H1 (cell line): ENCODE results near the gene ANKFN1. TPM values are rescaled to one million over a fixed set of nuclear protein-coding genes. Genes with fewer than 3 reads are reported as not detected.

Experiments used
- CTCF ChIA-PET: fragments of 300-600 bp; sonication (Branson Sonifier 250); formaldehyde crosslinking; loops from one replicate; lab custom pipeline; 2021; ENCODE audit not compliant: partially characterized antibody; lab: Charles Lee
- POLR2A ChIA-PET: fragments of 300-600 bp; sonication (Branson Sonifier 250); formaldehyde crosslinking; loops from one replicate; lab custom pipeline; 2021; ENCODE audit warnings: inconsistent platforms; ENCODE audit not compliant: partially characterized antibody; lab: Charles Lee
- DNase-seq, 2 experiments: peaks; one replicate each; pipeline versions ENCODE4 v3.0.0 to v3.0.0-alpha.2; 2010 to 2022; ENCODE audit warnings: low spot score in 2 of 2, low read depth in 1 of 2, mixed read lengths in 1 of 2
- FAIRE-seq: peaks from 2 replicates; lab custom pipeline; 2011; peaks lifted over from hg19 to GRCh38; lab: Jason Lieb, UNC
- H2AFZ ChIP-seq: 2 replicates; pipeline ENCODE4 v1.8.1; 2012; ENCODE audit warnings: low read length, inconsistent platforms
- H2AK5ac ChIP-seq: 2 replicates; pipeline ENCODE4 v1.6.1; 2013; ENCODE audit warnings: low read depth, low read length
- H2BK120ac ChIP-seq: replicated peaks from 2 replicates; pipeline ENCODE3; 2013; ENCODE audit warnings: low read depth, low read length, inconsistent platforms
- H2BK12ac ChIP-seq: 2 replicates; pipeline ENCODE4 v1.6.1; 2013; ENCODE audit warnings: low read depth, low read length
- H2BK15ac ChIP-seq: 2 replicates; pipeline ENCODE4 v1.6.1; 2013; ENCODE audit warnings: low read length
- H2BK20ac ChIP-seq: 2 replicates; pipeline ENCODE4 v1.6.1; 2013; ENCODE audit warnings: low read length
- H2BK5ac ChIP-seq: 2 replicates; pipeline ENCODE4 v1.6.1; 2013; ENCODE audit warnings: low read depth, low read length
- H3K14ac ChIP-seq: 2 replicates; pipeline ENCODE4 v1.6.1; 2013; ENCODE audit warnings: inconsistent platforms; ENCODE audit not compliant: insufficient read length
- H3K18ac ChIP-seq: 2 replicates; pipeline ENCODE4 v1.6.1; 2013; ENCODE audit warnings: low read length; ENCODE audit errors: extremely low read depth
- H3K23ac ChIP-seq: 2 replicates; pipeline ENCODE4 v1.6.1; 2013; ENCODE audit warnings: inconsistent platforms; ENCODE audit not compliant: insufficient read length
- H3K23me2 ChIP-seq: 2 replicates; pipeline ENCODE4 v1.6.1; 2013; ENCODE audit warnings: low read depth, low read length
- H3K27ac ChIP-seq: 2 replicates; pipeline ENCODE4 v1.6.1; 2011; ENCODE audit warnings: low read depth, low read length, inconsistent platforms
- H3K27me3 ChIP-seq, 4 experiments: replicated peaks in 1 of 4; 1 replicate in 1 of 4; 2 replicates in 3 of 4; pipeline versions ENCODE4 v1.6.1 to v1.8.1; 2011 to 2013; ENCODE audit warnings: low read length in 3 of 4, mild to moderate bottlenecking in 3 of 4, inconsistent platforms in 2 of 4, mixed read lengths in 2 of 4, moderate library complexity in 1 of 4; ENCODE audit not compliant: control insufficient read depth in 3 of 4, insufficient read depth in 3 of 4; ENCODE audit errors: extremely low read depth in 1 of 4
- H3K36me3 ChIP-seq, 4 experiments: 2 replicates each; pipeline versions ENCODE4 v1.6.1 to v1.8.1; 2011 to 2013; ENCODE audit warnings: mild to moderate bottlenecking in 4 of 4, low read length in 3 of 4, moderate library complexity in 2 of 4, control low read depth in 1 of 4, inconsistent platforms in 1 of 4; ENCODE audit not compliant: insufficient read depth in 4 of 4, control insufficient read depth in 2 of 4
- H3K4ac ChIP-seq: replicated peaks from 2 replicates; pipeline ENCODE3; 2013; ENCODE audit warnings: low read length, low read depth, mixed read lengths, inconsistent platforms; ENCODE audit not compliant: insufficient read length
- H3K4me1 ChIP-seq, 4 experiments: replicated peaks in 1 of 4; 1 replicate in 1 of 4; 2 replicates in 3 of 4; pipeline versions ENCODE4 v1.6.1 to v1.8.1; 2011 to 2013; ENCODE audit warnings: low read length in 3 of 4, inconsistent platforms in 2 of 4, mixed read lengths in 1 of 4; ENCODE audit not compliant: insufficient read depth in 4 of 4, control insufficient read depth in 3 of 4
- H3K4me2 ChIP-seq, 2 experiments: 2 replicates each; pipeline versions ENCODE4 v1.6.1 to v1.8.1; 2011 to 2013; ENCODE audit warnings: low read depth in 2 of 2, low read length in 2 of 2, control low read depth in 1 of 2, inconsistent platforms in 1 of 2, mild to moderate bottlenecking in 1 of 2; ENCODE audit not compliant: insufficient read depth in 1 of 2
- H3K4me3 ChIP-seq, 4 experiments: fragments of 200-600, 300-600 bp in 1 of 4; sonication (generic), shearing (Covaris generic), sonication (Bioruptor Twin) in 1 of 4; 2 replicates each; pipeline versions ENCODE4 v1.5.1 to v1.8.1; 2011 to 2016; ENCODE audit warnings: low read length in 4 of 4, low read depth in 3 of 4, control low read depth in 2 of 4, inconsistent platforms in 2 of 4, mild to moderate bottlenecking in 2 of 4, mixed read lengths in 1 of 4, moderate library complexity in 1 of 4; ENCODE audit not compliant: insufficient read depth in 2 of 4; ENCODE audit errors: extremely low read depth in 1 of 4
- H3K56ac ChIP-seq: replicated peaks from 2 replicates; pipeline ENCODE3; 2013; ENCODE audit warnings: low read depth, mild to moderate bottlenecking, mixed read lengths, low read length, inconsistent platforms; ENCODE audit not compliant: insufficient read length
- H3K79me1 ChIP-seq: 2 replicates; pipeline ENCODE4 v1.6.1; 2013; ENCODE audit warnings: low read depth, low read length, control low read depth
- H3K79me2 ChIP-seq, 2 experiments: 2 replicates each; pipeline versions ENCODE4 v1.6.1 to v1.8.1; 2012 to 2013; ENCODE audit warnings: low read length in 2 of 2, mild to moderate bottlenecking in 2 of 2, inconsistent platforms in 1 of 2; ENCODE audit not compliant: insufficient read depth in 2 of 2, control insufficient read depth in 1 of 2
- H3K9ac ChIP-seq, 4 experiments: replicated peaks in 1 of 4; 1 replicate in 1 of 4; 2 replicates in 3 of 4; pipeline versions ENCODE4 v1.6.1 to v1.8.1; 2011 to 2013; ENCODE audit warnings: low read depth in 3 of 4, low read length in 3 of 4, control low read depth in 2 of 4, mild to moderate bottlenecking in 2 of 4, moderate library complexity in 2 of 4, inconsistent platforms in 1 of 4; ENCODE audit errors: extremely low read depth in 1 of 4
- H3K9me3 ChIP-seq, 2 experiments: 2 replicates each; pipeline versions ENCODE4 v1.6.1 to v1.8.1; 2012 to 2013; ENCODE audit warnings: mild to moderate bottlenecking in 2 of 2, moderate library complexity in 2 of 2, control low read depth in 1 of 2, inconsistent platforms in 1 of 2, low read depth in 1 of 2, low read length in 1 of 2, mixed read lengths in 1 of 2; ENCODE audit not compliant: insufficient read depth in 2 of 2
- H4K20me1 ChIP-seq, 2 experiments: replicated peaks in 1 of 2; 2 replicates each; pipeline versions ENCODE3 to v1.8.1; 2011 to 2013; ENCODE audit warnings: inconsistent platforms in 2 of 2, low read length in 2 of 2, mild to moderate bottlenecking in 1 of 2; ENCODE audit not compliant: insufficient read depth in 2 of 2, control insufficient read depth in 1 of 2
- H4K5ac ChIP-seq: 2 replicates; pipeline ENCODE4 v1.6.1; 2013; ENCODE audit warnings: low read length, low read depth, mixed read lengths, inconsistent platforms; ENCODE audit not compliant: insufficient read length
- H4K8ac ChIP-seq: 2 replicates; pipeline ENCODE4 v1.8.0; 2013; ENCODE audit warnings: mild to moderate bottlenecking, moderate library complexity, low read length, inconsistent platforms; ENCODE audit not compliant: insufficient read depth; ENCODE audit errors: extremely low read depth
- H4K91ac ChIP-seq: replicated peaks from 2 replicates; pipeline ENCODE3; 2013; ENCODE audit warnings: low read length, mixed read lengths, inconsistent platforms; ENCODE audit not compliant: insufficient read length
- RFX5 ChIP-seq: IDR thresholded peaks from 2 replicates; pipeline ENCODE4 v1.6.1; 2011; ENCODE audit warnings: low read depth, low read length, improper control_type of control experiment, borderline replicate concordance
- YY1 ChIP-seq: IDR thresholded peaks from 2 replicates; pipeline ENCODE4 v1.6.1; 2011; ENCODE audit warnings: low read depth, mild to moderate bottlenecking, low read length
- WGBS, 2 experiments: shearing (Covaris generic) in 1 of 2; methylation state at CpG; one replicate each; pipeline versions ENCODE4 v1.1.6 to v1.1.7; 2013 to 2015; ENCODE audit warnings: low lambda C conversion rate in 2 of 2, mixed read lengths in 2 of 2, inconsistent platforms in 1 of 2, low coverage in 1 of 2, missing lambda C conversion rate in 1 of 2; ENCODE audit not compliant: insufficient replicate concordance in 2 of 2, insufficient coverage in 1 of 2, insufficient read length in 1 of 2; ENCODE audit errors: extremely low coverage in 1 of 2, missing lambda C conversion rate in 1 of 2; 5-methylcytosine and 5-hydroxymethylcytosine counted together
- polyA plus RNA-seq, 7 experiments: library from polyadenylated mRNA; depleted of rRNA in 3 of 7; stranded (reverse) in 5 of 7; unstranded in 2 of 7; fragments of >200 nt in 5 of 7; fragments of 200-250 nt in 2 of 7; gene quantifications; 1 replicate in 5 of 7; 2 replicates in 1 of 7; 4 replicates in 1 of 7; pipeline versions ENCODE4 v1.2.1 to v1.2.3, GENCODE V29; 2011 to 2013; ENCODE audit warnings: missing spikeins in 2 of 7, mixed read lengths in 2 of 7
- total RNA-seq: library from RNA; stranded (reverse); fragmentation: NEBNext Ultra II Directional; extraction: Animal tissue kit (Norgen Biotek cat#: 25700); gene quantifications from 2 replicates; pipeline ENCODE4 v1.2.1, GENCODE V29; 2021
- TF ChIP-seq, protein P1 (sequence below): IDR thresholded peaks from 2 replicates; pipeline ENCODE4 v1.6.1; 2012; ENCODE audit warnings: inconsistent platforms

The ANKFN1 gene
- total and polyA plus RNA-seq, 2 of the 8 experiments (the other 6 are each of a cell fraction or from before 2014, with no cell fraction given): not detected

DNA sequence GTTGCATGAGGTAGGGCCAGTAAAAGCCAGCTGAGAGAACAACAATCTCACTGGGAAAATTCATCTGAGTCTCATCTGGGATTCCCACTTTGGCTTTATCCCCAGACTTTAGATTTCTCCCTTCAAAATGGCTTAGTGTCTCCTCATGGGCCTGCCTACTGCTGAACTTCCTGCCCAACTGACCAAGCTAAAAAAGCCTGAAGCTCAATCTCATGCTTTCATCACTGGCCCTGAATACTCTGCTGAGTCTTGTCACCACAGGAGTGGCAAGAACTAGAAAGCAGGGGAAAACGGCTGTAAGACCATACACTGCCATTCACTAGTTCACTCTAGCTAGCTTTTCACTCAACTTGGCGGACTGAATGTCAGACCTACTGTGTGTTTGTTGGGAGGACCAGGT lies 343.9 kb downstream of the ANKFN1 start:
- Histone ChIP-seq H3K79me1 (no peaks in the 10 kb centered on the region), H3K27me3 (no peaks in the 10 kb centered on the region), H2BK20ac (no peak overlapping the region), H2AFZ (no peak overlapping the region), H3K9me3 (no peaks in the 10 kb centered on the region), H4K20me1 (no peaks in the 10 kb centered on the region), H2BK120ac (no peak overlapping the region), H4K8ac (no peak overlapping the region), H3K4me3 (no peak overlapping the region), H2BK12ac (no peak overlapping the region), H2AK5ac (no peak overlapping the region), H3K36me3 (no peaks in the 10 kb centered on the region), H4K91ac (no peak overlapping the region), H3K79me2 (no peaks in the 10 kb centered on the region), H4K5ac (no peak overlapping the region), H3K4me1 (no peaks in the 10 kb centered on the region), H3K23ac (no peak overlapping the region), H3K4ac (no peak overlapping the region), H3K14ac (no peak overlapping the region), H2BK5ac (no peak overlapping the region), H3K27ac (no peak overlapping the region), H3K18ac (no peak overlapping the region), H3K4me2 (no peak overlapping the region), H3K9ac (no peak overlapping the region), H3K23me2 (no peaks in the 10 kb centered on the region), H2BK15ac (no peak overlapping the region), H3K56ac (no peak overlapping the region)
- DNase-seq: no peak
- CTCF ChIA-PET: interaction anchor here (0.6 to 5.2 kb wide), 10 partner anchors 9 to 388 kb away, joined by 3 to 52 read pairs (median 6); no protein-coding TSS in a partner anchor
- 84% methylated on average over 2 of the region's 2 CpGs; no CpG with 5 or more reads in 1 of the 2 experiments for WGBS, 2 experiments
- POLR2A ChIA-PET: no interaction called here
- FAIRE-seq: no peak
- TF ChIP-seq RFX5 (no peak), YY1 (no peak)
- TF ChIP-seq, protein P1, sequence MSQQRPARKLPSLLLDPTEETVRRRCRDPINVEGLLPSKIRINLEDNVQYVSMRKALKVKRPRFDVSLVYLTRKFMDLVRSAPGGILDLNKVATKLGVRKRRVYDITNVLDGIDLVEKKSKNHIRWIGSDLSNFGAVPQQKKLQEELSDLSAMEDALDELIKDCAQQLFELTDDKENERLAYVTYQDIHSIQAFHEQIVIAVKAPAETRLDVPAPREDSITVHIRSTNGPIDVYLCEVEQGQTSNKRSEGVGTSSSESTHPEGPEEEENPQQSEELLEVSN: no peak
